Colon (tissue), 2 donors: ENCODE measurements around the gene GOLGA6L10.
"Not testable (repeated sequence)": the region's sequence is repeated elsewhere in the genome, so short reads cannot be mapped to it uniquely, and the experiment has no call there.

ENCODE experiments used
- FAIRE-seq: peaks from 2 replicates; lab custom pipeline; 2012; peaks lifted over from hg19 to GRCh38; lab: Jason Lieb, UNC
- donor health status: control.
- donor health status: control.

The GOLGA6L10 gene

GRCh38 chr15:82317516-82317915 lies 31.8 kb downstream of the GOLGA6L10 start:
- not testable (repeated sequence) for FAIRE-seq

GRCh38 chr15:82317091-82317489 lies 32.2 kb downstream of the GOLGA6L10 start:
- no peak for FAIRE-seq

DNA sequence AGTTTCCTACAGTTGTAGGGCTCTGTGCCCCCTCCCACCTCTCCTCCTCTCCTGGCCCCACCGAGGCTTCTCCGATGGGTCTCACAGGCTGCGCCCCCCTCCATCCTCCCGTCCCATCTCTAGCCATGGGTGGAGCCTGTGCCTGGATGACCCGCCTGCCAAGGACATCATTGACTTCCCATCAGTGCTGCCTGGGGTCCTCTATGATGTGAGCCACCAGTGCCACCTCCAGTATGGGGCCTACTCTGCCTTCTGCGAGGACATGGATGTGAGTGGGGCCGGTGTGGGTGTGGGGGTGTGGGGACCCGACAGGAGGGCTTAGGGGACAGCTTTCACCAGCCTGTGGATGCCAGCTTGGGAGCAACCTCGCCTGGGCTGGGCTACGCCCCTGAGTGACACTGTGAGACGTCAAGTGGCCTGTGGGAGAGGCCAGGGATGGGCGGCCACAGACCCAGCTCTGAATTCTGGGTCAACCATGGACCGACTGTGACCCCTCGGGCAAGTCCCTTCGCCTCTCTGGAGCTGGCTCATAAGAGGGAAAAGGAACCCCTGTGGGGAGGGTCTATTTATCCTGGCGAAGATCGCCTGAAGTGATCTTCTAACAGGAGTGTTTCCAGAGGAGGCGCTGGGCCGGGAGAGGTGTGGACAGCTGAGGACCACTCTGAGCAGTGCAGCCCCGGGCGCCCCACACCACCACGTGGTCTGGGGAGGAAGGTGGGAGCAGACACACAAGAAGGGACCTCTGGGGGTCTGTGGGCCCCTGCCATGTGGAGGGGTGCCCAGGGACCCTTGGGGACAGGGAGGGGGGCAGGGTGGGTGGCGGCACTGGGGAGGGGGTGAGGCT lies 32.8 kb downstream of the GOLGA6L10 start:
- not testable (repeated sequence) for FAIRE-seq

DNA sequence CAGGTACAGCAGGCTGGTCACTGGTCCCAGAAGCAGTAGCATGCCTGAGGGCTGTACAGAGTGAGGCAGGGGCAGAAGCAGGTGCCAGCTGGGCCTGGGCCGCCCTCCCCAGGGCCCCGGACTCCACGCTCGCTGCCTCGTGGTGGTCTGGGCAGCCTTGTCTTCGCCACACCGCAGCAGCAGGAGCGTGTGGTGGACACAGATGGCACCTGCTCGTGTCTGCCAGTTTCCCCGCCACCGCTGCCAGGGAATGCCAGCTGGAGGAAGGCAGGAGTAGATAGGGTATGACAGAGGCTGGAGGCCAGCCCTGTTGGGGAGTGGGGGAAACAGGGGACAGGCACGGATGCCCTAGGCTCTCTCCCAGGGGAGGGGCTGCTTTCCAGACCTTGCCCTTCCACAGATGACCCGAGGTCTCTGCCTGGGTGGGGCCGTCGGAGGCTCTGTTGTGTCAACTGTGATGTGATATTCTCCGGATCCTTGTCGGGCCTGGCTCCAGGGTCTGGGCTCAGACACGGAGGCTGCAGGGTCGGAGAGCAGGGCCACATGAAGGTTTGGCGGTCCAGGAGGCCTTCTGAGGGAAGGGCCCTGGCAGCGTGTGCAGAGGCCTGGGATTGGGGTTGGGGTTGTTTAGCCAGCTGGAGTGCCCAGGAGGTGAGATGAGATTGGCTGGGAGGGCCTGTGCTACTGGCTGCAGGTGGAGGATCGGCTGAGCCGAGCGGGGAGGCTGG lies 33.6 kb downstream of the GOLGA6L10 start:
- FAIRE-seq: no peak

- FAIRE-seq: no peak
These were observed 34.3 kb downstream of the GOLGA6L10 start for GRCh38 chr15:82314769-82315518.

- not testable (repeated sequence) for FAIRE-seq
These were observed 35.1 kb downstream of the GOLGA6L10 start for GRCh38 chr15:82313951-82314768.

GRCh38 chr15:82313446-82313845 lies 35.8 kb downstream of the GOLGA6L10 start:
- no peak for FAIRE-seq

DNA sequence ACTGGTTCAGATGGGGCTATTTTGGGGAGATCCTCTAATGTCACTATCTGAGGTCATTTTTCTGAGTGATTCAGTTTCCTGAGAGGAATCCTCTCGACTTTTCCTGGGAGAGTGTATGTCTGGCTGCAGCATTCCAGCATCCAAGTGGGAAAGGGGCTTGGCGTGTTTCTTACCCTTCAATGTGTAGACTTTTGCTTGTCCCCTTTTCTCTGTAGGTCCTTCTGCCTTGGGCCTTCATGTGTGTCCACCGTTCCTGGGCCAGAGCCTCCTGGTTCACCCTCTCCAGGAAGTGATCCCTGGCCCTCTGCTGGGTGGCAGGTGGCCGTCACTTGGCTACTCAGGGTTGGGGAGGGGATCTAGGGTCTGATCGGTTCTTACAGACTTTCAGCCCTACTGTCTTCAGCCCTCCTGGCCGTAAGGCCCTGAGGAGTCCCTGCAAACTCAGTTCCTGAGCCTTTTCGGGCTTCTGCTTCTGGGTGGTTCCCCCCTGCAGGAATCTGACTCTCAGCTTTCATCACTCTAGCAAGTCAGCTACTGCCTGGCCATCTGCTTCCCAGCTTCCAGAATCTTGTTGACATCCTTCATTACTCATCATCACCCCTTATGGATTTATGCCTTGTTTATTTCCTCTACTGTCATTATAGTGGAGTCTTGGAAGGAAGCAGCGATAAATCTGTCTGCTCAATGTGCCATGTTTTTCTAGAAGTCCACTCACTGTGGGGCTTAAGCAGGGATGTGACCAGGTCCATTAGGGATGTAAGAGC lies 36.5 kb downstream of the GOLGA6L10 start:
- FAIRE-seq: no peak

GRCh38 chr15:82311321-82311720 lies 38.0 kb downstream of the GOLGA6L10 start:
- not testable (repeated sequence) for FAIRE-seq

- FAIRE-seq: no peak
These were observed 39.5 kb downstream of the GOLGA6L10 start for GRCh38 chr15:82309802-82310201.

- FAIRE-seq: no peak
These were observed 41.6 kb downstream of the GOLGA6L10 start for GRCh38 chr15:82307714-82308081.

- FAIRE-seq: no peak
These were observed 42.2 kb downstream of the GOLGA6L10 start for GRCh38 chr15:82306791-82307713.

DNA sequence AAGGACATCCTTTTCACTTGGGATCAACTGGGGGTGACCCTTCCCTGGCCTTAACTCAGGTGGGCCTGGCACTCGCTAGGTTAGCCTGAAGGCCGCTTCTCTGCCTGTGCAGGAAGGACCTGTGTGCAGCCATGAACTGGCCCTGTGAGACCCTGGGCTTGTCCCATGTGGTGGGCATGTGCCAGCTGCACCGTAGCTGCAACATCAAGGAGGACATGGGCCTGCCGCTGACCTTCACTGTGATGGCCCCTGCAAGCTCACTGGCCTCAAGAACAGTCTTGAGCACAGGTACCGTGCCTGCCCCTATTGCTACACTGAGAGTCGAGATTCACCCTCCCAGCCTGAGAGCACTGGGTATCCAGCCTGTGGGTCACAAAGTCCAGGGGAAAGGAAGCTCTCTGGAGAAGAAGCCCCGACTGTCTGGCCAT lies 43.6 kb downstream of the GOLGA6L10 start:
- no peak for FAIRE-seq

- FAIRE-seq: no peak
These were observed 44.5 kb downstream of the GOLGA6L10 start for GRCh38 chr15:82304778-82305090.

- FAIRE-seq: no peak
These were observed 45.1 kb downstream of the GOLGA6L10 start for GRCh38 chr15:82303956-82304777.

- FAIRE-seq: no peak
These were observed 47.8 kb downstream of the GOLGA6L10 start for GRCh38 chr15:82301296-82302016.

DNA sequence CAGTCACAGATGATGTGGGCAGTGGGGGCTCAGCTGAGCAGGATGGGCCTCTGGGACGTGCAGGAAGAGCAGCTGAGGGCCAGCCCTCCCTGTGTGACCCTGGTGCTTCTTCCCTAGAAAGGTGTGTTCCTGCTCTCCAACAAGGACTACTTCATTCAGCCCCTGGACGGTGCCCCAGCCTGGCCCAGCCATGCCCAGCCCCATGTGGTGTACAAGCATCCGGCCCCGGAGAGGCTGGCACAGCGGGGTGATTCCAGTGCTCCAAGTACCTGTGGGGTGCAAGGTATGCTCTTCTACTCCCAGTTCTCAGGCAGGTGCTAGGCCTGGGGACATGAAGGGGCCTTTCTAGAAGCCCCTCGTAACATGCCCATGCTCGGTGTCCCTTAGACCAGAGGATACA lies 48.4 kb downstream of the GOLGA6L10 start:
- FAIRE-seq: no peak

- FAIRE-seq: not testable (repeated sequence)
These were observed 48.9 kb downstream of the GOLGA6L10 start for GRCh38 chr15:82300326-82300725.
